WTC11 (cell line): ENCODE measurements around the gene ACBD6.

ENCODE experiments used
- CTCF ChIP-seq: fragments of 200-600 bp; IDR thresholded peaks from 2 replicates; pipeline ENCODE4 v1.8.0; 2022; ENCODE audit warnings: antibody characterized with exemption
- FOXP1 ChIP-seq: sonication (generic); formaldehyde crosslinking; IDR thresholded peaks from 2 replicates; pipeline ENCODE4 v1.8.0; 2022; ENCODE audit warnings: missing genetic modification reagents, mild to moderate bottlenecking, moderate library complexity, borderline replicate concordance
- HMGXB4 ChIP-seq: sonication (generic); formaldehyde crosslinking; IDR thresholded peaks from 2 replicates; pipeline ENCODE4 v1.8.1; 2023; ENCODE audit warnings: mild to moderate bottlenecking, moderate library complexity, missing genetic modification reagents
- IRF1 ChIP-seq: sonication (generic); formaldehyde crosslinking; IDR thresholded peaks from 2 replicates; pipeline ENCODE4 v1.8.0; 2023; ENCODE audit warnings: missing genetic modification reagents
- TEAD1 ChIP-seq: sonication (generic); formaldehyde crosslinking; IDR thresholded peaks from 2 replicates; pipeline ENCODE4 v1.8.0; 2022; ENCODE audit warnings: mild to moderate bottlenecking, missing genetic modification reagents
- USF2 ChIP-seq: sonication (generic); formaldehyde crosslinking; IDR thresholded peaks from 2 replicates; pipeline ENCODE4 v1.8.1; 2023; ENCODE audit warnings: mild to moderate bottlenecking, missing genetic modification reagents, moderate library complexity
- ZNF232 ChIP-seq: sonication (generic); formaldehyde crosslinking; IDR thresholded peaks from 2 replicates; pipeline ENCODE4 v1.8.0; 2022; ENCODE audit warnings: mild to moderate bottlenecking, missing genetic modification reagents

- no peak for TF ChIP-seq CTCF
- no peak for TF ChIP-seq HMGXB4 (CRISPR knock-in tag)
- TF ChIP-seq IRF1: no peak
- TF ChIP-seq TEAD1 (CRISPR knock-in tag): no peak
- no peak for TF ChIP-seq FOXP1 (CRISPR knock-in tag)
- no peak for TF ChIP-seq USF2
- TF ChIP-seq ZNF232 (CRISPR knock-in tag): no peak
Observed at GRCh38 chr1:180551997-180552396, 49.6 kb upstream of the ACBD6 start.
